Muscle of leg (tissue), 11 donors: ENCODE results near the gene CNTN4. TPM values are rescaled to one million over a fixed set of nuclear protein-coding genes. Genes with fewer than 3 reads are reported as not detected.

Experiments
- DNase-seq: peaks from one replicate; pipeline ENCODE4 v3.0.0; 2013
- H3K27ac ChIP-seq: one replicate; pipeline ENCODE4 v1.5.1; 2013; ENCODE audit warnings: mild to moderate bottlenecking, low read length, control low read depth
- H3K27me3 ChIP-seq: one replicate; pipeline ENCODE4 v1.6.1; 2013; ENCODE audit warnings: low read length; ENCODE audit not compliant: control insufficient read depth, insufficient read depth
- H3K36me3 ChIP-seq: one replicate; pipeline ENCODE4 v1.6.1; 2013; ENCODE audit warnings: low read length; ENCODE audit not compliant: control insufficient read depth, insufficient read depth
- H3K4me1 ChIP-seq: one replicate; pipeline ENCODE4 v1.6.1; 2013; ENCODE audit warnings: low read length; ENCODE audit not compliant: control insufficient read depth, insufficient read depth
- H3K4me3 ChIP-seq: one replicate; pipeline ENCODE4 v1.5.1; 2013; ENCODE audit warnings: low read length, control low read depth
- H3K9me3 ChIP-seq: replicated peaks from 2 replicates; pipeline ENCODE4 v1.6.1; 2013; ENCODE audit warnings: low read depth, low read length; ENCODE audit not compliant: control insufficient read depth
- WGBS: methylation state at CpG from one replicate; pipeline ENCODE4 v1.1.5; 2013; ENCODE audit warnings: missing lambda C conversion rate; ENCODE audit not compliant: insufficient coverage; 5-methylcytosine and 5-hydroxymethylcytosine counted together
- polyA plus RNA-seq, 8 donors: library from polyadenylated mRNA; unstranded; fragments of 120-200 nt; gene quantifications; one replicate each; pipeline versions ENCODE4 v1.2.1 to v1.2.3, GENCODE V29; 2013; ENCODE audit warnings: inconsistent platforms in 1 of 8, low replicate concordance in 1 of 8; ENCODE audit not compliant: insufficient read length in 8 of 8, insufficient read depth in 1 of 8
- total RNA-seq: library from RNA; stranded (reverse); fragments of 120-200 nt; gene quantifications from one replicate; pipeline ENCODE4 v1.2.4, GENCODE V29; 2013

The CNTN4 gene
- total and polyA plus RNA-seq, 9 donors: 3.0 to 16.3 (median 5.9) TPM

DNA sequence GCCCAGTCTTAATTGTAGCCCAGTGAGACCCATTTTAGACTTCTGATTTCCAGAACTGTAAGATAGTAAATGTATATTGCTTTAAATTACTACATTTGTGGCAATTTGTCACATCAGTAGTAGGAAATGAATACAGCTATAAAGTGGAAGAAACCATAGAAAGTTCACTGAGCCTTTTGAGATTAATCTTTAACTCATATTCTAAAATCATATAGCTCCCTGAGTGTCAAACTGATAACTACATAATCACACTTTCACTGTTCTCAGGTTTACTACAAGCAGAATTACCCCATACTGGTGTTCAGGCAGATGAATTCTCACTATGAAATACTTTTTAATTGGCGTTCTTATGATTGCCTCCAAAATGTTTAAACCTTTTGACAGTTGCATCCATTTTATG lies 42.8 kb downstream of the CNTN4 start:
- Histone ChIP-seq H3K27ac (no peak overlapping the region), H3K4me1 (no peaks in the 10 kb centered on the region), H3K4me3 (no peak overlapping the region), H3K36me3 (no peaks in the 10 kb centered on the region), H3K27me3 (no peaks in the 10 kb centered on the region), H3K9me3 (no peaks in the 10 kb centered on the region)
- no CpG with 5 or more reads among the region's 1 CpG for WGBS
- no peak for DNase-seq

DNA sequence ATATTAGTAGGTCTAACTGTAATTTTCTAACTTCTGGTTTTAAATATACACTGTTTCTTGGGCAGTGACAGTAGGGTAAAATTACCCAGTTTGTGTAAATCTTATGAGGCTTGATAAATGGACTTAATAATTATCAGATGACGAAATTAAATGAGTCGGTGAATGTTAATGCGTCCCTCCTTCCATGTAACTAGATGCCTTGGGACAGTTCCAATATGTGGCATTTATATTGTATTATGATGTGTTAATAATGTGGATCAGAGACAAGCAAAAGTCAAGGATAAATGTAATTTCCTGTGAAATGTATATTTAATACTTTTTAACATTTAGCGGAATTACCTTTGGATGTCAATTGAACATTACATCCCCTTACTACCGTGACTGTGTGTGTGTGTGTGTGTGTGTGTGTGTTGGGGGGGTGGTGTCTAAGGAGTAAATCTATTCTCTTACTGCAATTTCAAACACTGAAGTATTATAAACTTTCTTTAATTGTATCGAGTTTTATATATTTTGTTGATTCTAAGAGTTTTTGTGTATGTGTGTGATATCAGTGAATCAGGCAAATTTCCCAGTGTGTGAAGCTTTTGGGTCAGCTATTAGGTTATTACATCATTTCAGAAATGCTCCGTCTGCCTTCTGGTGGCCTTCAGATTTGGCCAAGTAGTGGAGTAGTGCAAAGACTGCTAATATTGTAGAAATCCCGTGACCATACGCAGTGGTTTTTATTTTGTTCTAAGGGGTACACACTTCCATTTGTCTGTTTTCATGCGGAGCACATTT lies 50.1 kb downstream of the CNTN4 start:
- peak; percentile 3 for DNase-seq
- H3K27ac ChIP-seq: no peak overlapping the region
- no peaks in the 10 kb centered on the region for H3K36me3 ChIP-seq
- no peaks in the 10 kb centered on the region for H3K9me3 ChIP-seq
- H3K4me1 ChIP-seq: no peaks in the 10 kb centered on the region
- H3K4me3 ChIP-seq: no peak overlapping the region
- no peaks in the 10 kb centered on the region for H3K27me3 ChIP-seq
- WGBS: 78% methylated on average over 3 of the region's 10 CpGs

DNA sequence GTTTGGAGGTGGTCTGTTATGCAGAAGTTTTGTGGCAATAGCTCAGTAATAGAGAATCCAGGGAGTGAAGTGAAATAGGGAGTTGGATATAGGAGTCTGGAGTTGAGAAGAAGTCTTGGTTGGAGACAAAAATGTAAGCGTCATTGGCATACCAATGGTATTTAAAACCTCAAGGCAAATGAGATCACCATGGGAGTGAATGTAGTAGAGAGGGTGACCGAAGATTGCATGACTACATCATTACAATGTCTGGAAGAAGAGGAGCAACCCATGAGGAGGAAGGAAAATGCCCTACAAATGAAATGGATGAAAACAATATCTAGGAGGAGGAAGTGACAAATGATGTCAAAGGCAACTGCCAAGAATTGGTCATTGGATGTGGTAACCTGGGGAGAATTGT lies 54.4 kb downstream of the CNTN4 start:
- Histone ChIP-seq H3K27ac (no peak overlapping the region), H3K36me3 (no peaks in the 10 kb centered on the region), H3K9me3 (no peaks in the 10 kb centered on the region), H3K4me3 (no peak overlapping the region), H3K27me3 (no peaks in the 10 kb centered on the region), H3K4me1 (no peaks in the 10 kb centered on the region)
- no peak for DNase-seq
- WGBS: 100% methylated on average over 2 of the region's 2 CpGs

DNA sequence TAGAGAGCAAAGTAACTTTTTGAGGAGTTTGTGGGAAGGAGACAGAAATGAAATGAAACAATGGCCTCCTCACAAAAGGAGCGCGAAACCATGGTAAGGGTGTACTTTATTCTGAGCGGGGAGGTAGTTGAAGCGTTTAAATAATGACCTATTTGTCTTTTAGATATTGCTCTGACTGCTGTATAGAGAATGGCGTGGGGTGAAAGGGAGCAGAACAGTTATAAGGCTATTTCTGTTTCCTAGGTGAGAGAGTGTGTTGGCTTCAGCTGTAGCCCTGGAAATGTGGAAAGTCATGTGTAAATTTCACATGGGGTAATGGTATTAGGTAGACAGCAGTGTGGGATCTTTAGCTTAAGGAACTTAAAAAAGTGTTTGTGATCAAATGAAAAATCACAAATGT lies 54.9 kb downstream of the CNTN4 start:
- 76% methylated on average over 5 of the region's 5 CpGs for WGBS
- Histone ChIP-seq H3K4me3 (no peak overlapping the region), H3K9me3 (no peaks in the 10 kb centered on the region), H3K4me1 (no peaks in the 10 kb centered on the region), H3K36me3 (no peaks in the 10 kb centered on the region), H3K27me3 (no peaks in the 10 kb centered on the region), H3K27ac (no peak overlapping the region)
- DNase-seq: no peak

DNA sequence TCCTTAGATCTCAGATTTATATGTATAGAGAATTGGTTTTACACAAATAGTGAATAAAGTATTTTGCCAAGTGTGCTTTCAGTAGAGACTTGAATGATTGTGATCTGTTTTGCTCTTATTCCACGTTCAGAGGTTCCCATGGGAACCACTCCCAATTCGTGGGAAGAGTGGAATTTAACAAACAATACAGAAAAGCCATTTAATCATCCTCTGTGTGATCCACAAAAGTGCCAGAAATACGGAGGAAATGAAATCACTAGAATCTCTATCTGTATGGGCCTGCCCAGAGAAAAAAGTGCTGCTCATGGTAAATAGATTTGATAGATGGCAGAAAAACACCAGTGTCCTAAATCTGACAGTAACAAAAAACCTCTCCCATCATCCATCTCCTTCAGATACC lies 56.0 kb downstream of the CNTN4 start:
- no peak overlapping the region for H3K4me3 ChIP-seq
- H3K27ac ChIP-seq: no peak overlapping the region
- H3K27me3 ChIP-seq: no peaks in the 10 kb centered on the region
- H3K9me3 ChIP-seq: no peaks in the 10 kb centered on the region
- no peaks in the 10 kb centered on the region for H3K4me1 ChIP-seq
- DNase-seq: peak; percentile 69
- no peaks in the 10 kb centered on the region for H3K36me3 ChIP-seq
- WGBS: no CpG with 5 or more reads among the region's 3 CpGs

DNA sequence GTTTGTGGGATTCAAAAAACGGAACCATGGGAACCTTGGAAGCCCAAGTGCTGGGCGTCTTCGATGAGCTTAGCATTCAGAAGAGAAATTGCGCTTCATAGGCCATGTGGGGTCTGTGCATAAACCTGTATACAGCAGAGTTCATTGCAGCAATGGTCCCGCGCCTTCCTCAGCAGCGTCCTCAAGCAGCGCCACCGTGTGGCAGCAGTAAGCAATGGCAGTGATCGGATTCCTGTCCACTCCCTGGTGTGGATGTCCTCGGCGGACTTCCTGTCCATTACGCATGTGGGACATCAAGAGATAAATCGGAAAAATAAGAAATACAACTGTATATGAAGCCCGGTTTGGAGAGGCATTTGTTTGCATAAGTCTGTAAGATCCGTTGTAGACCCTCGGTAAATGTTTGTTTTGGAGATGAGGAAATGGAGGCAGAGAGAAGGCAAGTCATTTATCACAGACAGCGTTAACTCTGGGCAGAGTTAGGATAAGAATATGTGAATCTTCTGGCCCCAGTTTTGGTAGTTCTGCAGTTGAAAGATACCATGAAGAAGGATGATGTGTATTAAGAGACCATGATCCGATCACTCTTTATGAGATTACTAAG lies 57.7 kb downstream of the CNTN4 start:
- Histone ChIP-seq H3K9me3 (no peaks in the 10 kb centered on the region), H3K36me3 (no peaks in the 10 kb centered on the region), H3K27ac (no peak overlapping the region), H3K27me3 (no peaks in the 10 kb centered on the region), H3K4me1 (no peaks in the 10 kb centered on the region), H3K4me3 (no peak overlapping the region)
- no peak for DNase-seq
- 65% methylated on average over 19 of the region's 19 CpGs for WGBS

DNA sequence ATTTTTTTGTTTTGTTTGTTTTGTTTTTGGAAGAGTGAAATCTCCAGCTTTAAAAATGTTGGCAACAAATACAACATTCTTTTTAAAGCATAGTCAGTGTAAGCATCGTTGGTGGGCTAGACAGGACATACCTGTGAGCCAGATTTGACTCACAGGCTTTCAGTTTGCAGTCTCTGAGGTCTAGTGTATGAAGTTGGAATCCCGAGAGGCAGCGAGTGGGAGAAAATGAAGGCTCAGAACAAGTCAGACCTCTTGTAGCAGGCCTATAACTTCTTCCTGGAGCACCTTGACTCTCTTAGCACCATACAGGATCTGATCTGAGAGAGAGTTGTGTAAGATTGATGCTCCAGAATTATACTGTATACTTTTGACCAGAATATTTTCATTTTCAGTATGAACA lies 60.2 kb downstream of the CNTN4 start:
- no CpG with 5 or more reads among the region's 3 CpGs for WGBS
- no peaks in the 10 kb centered on the region for H3K9me3 ChIP-seq

DNA sequence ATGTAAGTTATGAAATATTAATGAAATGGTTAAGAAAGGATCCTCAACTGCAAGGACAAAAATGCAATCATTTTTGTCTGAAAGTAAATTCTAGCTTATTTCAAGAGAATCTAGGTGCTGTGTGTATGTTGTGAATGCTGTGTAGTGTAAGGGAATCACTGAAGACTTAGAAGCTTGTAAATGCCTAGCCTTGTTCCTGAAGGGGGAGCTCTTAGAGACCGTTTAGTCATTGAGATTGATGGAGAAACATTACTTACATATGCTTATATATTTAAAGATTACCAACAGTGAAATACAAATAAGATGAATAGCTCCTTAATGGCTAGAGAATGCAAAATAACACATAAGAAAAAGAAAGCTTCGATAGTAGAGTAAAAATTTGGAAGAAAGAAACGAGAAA lies 67.9 kb downstream of the CNTN4 start:
- H3K27ac ChIP-seq: no peak overlapping the region
- no peaks in the 10 kb centered on the region for H3K4me1 ChIP-seq
- no peaks in the 10 kb centered on the region for H3K36me3 ChIP-seq
- H3K27me3 ChIP-seq: no peaks in the 10 kb centered on the region
- WGBS: no CpG with 5 or more reads among the region's 3 CpGs
- DNase-seq: peak; percentile 21
- no peaks in the 10 kb centered on the region for H3K9me3 ChIP-seq
- no peak overlapping the region for H3K4me3 ChIP-seq

More for the DNA sequence above, 60.2 kb downstream of the CNTN4 start:
- Histone ChIP-seq H3K36me3 (no peaks in the 10 kb centered on the region), H3K4me3 (no peak overlapping the region), H3K4me1 (no peaks in the 10 kb centered on the region), H3K27ac (no peak overlapping the region), H3K27me3 (no peaks in the 10 kb centered on the region)
- no peak for DNase-seq

DNA sequence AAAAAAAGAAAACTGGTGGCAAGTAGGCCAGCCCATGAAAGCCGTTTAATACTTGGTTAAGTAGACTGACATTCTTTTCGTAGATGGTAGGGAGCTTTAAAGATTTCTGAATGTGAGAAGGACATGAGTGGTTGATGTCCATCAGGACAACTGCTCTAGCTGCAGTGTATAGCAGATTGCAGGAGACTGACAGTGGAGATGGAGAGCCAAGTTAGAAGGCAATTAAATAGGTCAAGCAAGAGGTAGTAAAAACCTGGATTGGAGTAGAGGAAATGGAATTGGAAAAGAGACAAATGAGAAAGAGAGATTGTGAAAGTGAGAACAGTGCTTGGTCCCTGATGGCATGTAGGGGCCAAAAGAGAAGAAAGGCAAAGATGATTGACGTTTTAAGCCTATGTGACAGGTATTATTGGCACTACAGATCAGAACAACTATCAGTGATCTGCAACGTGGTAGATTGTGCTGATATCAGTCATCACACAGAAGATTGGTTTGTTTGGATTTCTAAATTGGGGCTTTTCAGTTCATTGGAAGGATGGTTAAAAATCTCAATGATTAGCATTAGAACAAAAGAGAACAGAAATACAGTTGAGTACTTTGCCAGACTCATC lies 74.0 kb downstream of the CNTN4 start:
- H3K36me3 ChIP-seq: no peaks in the 10 kb centered on the region
- no peak for DNase-seq
- H3K9me3 ChIP-seq: no peaks in the 10 kb centered on the region
- 84% methylated on average over 3 of the region's 4 CpGs for WGBS
- H3K27ac ChIP-seq: no peak overlapping the region
- H3K4me1 ChIP-seq: no peaks in the 10 kb centered on the region
- no peak overlapping the region for H3K4me3 ChIP-seq
- no peaks in the 10 kb centered on the region for H3K27me3 ChIP-seq

DNA sequence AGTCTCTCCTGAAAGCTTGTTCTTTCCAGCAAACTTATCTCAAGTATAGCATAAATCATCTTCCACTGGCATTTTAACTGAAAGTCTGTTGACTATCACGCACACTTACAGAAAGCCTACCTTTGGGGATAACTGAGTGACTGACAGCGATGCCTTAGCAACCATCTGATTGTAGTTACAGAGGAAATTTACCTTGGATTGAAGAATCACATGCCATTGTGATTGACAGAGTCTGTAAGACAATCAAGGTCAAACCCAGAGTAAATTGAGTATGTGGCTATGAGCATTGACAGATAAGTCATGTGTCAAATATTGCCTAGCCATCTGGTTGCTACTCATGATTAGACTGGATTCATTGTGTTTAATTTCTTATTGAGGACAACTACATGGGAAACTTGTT lies 82.0 kb downstream of the CNTN4 start:
- no peaks in the 10 kb centered on the region for H3K4me1 ChIP-seq
- H3K9me3 ChIP-seq: no peaks in the 10 kb centered on the region
- no peaks in the 10 kb centered on the region for H3K36me3 ChIP-seq
- H3K4me3 ChIP-seq: no peak overlapping the region
- H3K27ac ChIP-seq: no peak overlapping the region
- H3K27me3 ChIP-seq: no peaks in the 10 kb centered on the region
- no peak for DNase-seq
- WGBS: 67% methylated on average over 1 of the region's 2 CpGs
